ENCODE measurements around the gene N4BP2L2. TPM values are rescaled to one million over a fixed set of nuclear protein-coding genes. Genes with fewer than 3 reads are reported as not detected.
A peak's percentile ranks its signal among the peaks of the same experiment; 100 is the strongest.

Gene N4BP2L2
- total and polyA plus RNA-seq, 4 donors: 41.1 to 402 (median 75.0) TPM

DNA sequence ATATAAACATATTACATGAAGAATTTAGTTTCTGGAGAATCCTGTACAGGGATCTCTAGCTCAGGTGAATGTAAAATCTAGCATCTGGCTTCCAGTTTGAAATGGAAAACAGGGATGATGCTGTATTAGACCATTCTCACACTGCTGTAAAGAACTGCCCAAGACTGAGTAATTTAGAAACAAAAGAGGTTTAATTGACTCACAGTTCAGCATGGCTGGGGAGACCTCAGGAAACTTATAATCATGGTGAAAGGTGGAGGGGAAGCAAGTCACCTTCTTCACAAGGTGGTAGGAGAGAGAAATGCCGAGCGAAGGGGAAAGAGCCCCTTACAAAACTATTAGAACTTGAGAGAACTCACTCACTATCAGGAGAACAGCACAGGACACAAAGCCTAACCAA is 17.0 kb upstream of the N4BP2L2 start:
- Histone ChIP-seq H3K36me3 (ENCODE audit: control insufficient read depth in 4 of 4, insufficient read depth in 4 of 4, low read length in 4 of 4) (no peaks in the 10 kb centered on the region), H3K9ac (ENCODE audit: insufficient read depth in 1 of 2, low read length in 2 of 2) (no peak overlapping the region), H3K4me1 (ENCODE audit: control insufficient read depth in 5 of 5, insufficient read depth in 5 of 5, low read length in 5 of 5) (no peaks in the 10 kb centered on the region), H3K27ac (ENCODE audit: low read depth in 1 of 2, low read length in 1 of 2) (no peak overlapping the region), H3K27me3 (ENCODE audit: control insufficient read depth in 3 of 3, insufficient read depth in 3 of 3, low read length in 2 of 3) (no peaks in the 10 kb centered on the region), H3K9me3 (ENCODE audit: control insufficient read depth in 4 of 4, insufficient read depth in 3 of 4, low read length in 3 of 4) (peaks cover 0 to 2% (median 0%) of the 10 kb centered on the region in 4 donors), H3K4me3 (no peak overlapping the region)
- no peak for ATAC-seq (ENCODE audit: insufficient read depth, low FRiP score)
- WGBS, 2 donors: 95 to 98% methylated on average over 2 of the region's 2 CpGs
- TF ChIP-seq, protein P1, sequence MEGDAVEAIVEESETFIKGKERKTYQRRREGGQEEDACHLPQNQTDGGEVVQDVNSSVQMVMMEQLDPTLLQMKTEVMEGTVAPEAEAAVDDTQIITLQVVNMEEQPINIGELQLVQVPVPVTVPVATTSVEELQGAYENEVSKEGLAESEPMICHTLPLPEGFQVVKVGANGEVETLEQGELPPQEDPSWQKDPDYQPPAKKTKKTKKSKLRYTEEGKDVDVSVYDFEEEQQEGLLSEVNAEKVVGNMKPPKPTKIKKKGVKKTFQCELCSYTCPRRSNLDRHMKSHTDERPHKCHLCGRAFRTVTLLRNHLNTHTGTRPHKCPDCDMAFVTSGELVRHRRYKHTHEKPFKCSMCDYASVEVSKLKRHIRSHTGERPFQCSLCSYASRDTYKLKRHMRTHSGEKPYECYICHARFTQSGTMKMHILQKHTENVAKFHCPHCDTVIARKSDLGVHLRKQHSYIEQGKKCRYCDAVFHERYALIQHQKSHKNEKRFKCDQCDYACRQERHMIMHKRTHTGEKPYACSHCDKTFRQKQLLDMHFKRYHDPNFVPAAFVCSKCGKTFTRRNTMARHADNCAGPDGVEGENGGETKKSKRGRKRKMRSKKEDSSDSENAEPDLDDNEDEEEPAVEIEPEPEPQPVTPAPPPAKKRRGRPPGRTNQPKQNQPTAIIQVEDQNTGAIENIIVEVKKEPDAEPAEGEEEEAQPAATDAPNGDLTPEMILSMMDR (IDR thresholded peaks at IDR 0.05; ENCODE audit: control extremely low read depth, extremely low read depth): no peak
- DNase-seq: no peak

DNA sequence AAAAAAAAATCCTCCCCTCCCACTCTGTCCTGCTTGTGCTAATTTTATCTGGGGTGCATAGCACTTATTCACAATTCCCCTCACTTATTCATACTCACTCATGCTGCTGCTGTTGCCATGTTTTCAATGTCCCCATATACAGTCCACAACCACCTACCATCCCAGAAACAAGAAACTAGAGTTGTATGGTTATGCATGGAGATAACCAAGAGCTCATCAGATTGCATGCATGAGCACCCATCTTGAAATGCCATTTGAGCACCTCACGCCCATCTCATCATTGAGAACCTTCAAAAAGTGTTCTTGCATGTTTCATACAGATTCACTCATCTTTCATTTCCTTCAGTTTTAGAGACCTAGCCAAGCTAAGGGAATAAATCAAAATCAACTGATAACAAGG is 15.1 kb upstream of the N4BP2L2 start:
- Histone ChIP-seq H3K9me3 (ENCODE audit: control insufficient read depth in 4 of 4, insufficient read depth in 3 of 4, low read length in 3 of 4) (no peaks in the 10 kb centered on the region), H3K27ac (ENCODE audit: low read depth in 1 of 2, low read length in 1 of 2) (no peak overlapping the region), H3K4me3 (no peak overlapping the region), H3K36me3 (ENCODE audit: control insufficient read depth in 4 of 4, insufficient read depth in 4 of 4, low read length in 4 of 4) (no peaks in the 10 kb centered on the region), H3K9ac (ENCODE audit: insufficient read depth in 1 of 2, low read length in 2 of 2) (no peak overlapping the region), H3K4me1 (ENCODE audit: control insufficient read depth in 5 of 5, insufficient read depth in 5 of 5, low read length in 5 of 5) (peaks cover 0 to 1% (median 0%) of the 10 kb centered on the region in 5 donors), H3K27me3 (ENCODE audit: control insufficient read depth in 3 of 3, insufficient read depth in 3 of 3, low read length in 2 of 3) (no peaks in the 10 kb centered on the region)
- no peak for ATAC-seq (ENCODE audit: insufficient read depth, low FRiP score)
- DNase-seq: no peak
- WGBS, 2 donors: 96 to 100% methylated on average over 1 of the region's 1 CpG
- TF ChIP-seq, protein P1 (IDR thresholded peaks at IDR 0.05; ENCODE audit: control extremely low read depth, extremely low read depth): no peak

DNA sequence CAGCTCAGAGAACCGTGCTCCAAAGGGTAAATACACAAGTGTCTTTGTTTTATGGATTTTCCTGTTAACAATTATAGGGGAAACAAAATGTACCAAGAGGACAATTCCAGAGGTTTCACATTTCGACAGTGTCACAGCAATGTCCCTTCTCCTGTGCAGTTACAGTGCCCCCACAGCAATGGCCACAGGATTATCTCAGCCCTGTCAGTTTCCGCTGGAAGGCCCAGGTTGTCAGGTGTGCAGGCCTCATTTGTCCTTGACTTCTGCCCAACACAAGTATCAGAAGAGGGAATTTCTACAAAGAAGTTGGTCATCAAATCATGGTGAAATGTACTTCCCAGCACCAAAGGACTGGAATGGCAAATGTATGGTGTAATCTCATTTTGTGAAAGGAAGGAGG is 11.2 kb upstream of the N4BP2L2 start:
- TF ChIP-seq, protein P1 (IDR thresholded peaks at IDR 0.05; ENCODE audit: control extremely low read depth, extremely low read depth): no peak
- no peaks in the 10 kb centered on the region for H3K36me3 ChIP-seq (ENCODE audit: control insufficient read depth in 4 of 4, insufficient read depth in 4 of 4, low read length in 4 of 4)
- H3K27me3 ChIP-seq (ENCODE audit: control insufficient read depth in 3 of 3, insufficient read depth in 3 of 3, low read length in 2 of 3): no peaks in the 10 kb centered on the region
- no peaks in the 10 kb centered on the region for H3K9me3 ChIP-seq (ENCODE audit: control insufficient read depth in 4 of 4, insufficient read depth in 3 of 4, low read length in 3 of 4)
- H3K27ac ChIP-seq (ENCODE audit: low read depth in 1 of 2, low read length in 1 of 2): no peak overlapping the region
- H3K4me1 ChIP-seq (ENCODE audit: control insufficient read depth in 5 of 5, insufficient read depth in 5 of 5, low read length in 5 of 5): peaks cover 0 to 1% (median 0%) of the 10 kb centered on the region in 5 donors
- ATAC-seq (ENCODE audit: insufficient read depth, low FRiP score): no peak
- no peak for DNase-seq
- WGBS, 2 donors: 85 to 87% methylated on average over 3 of the region's 3 CpGs
- H3K4me3 ChIP-seq: no peak overlapping the region
- H3K9ac ChIP-seq (ENCODE audit: insufficient read depth in 1 of 2, low read length in 2 of 2): no peak overlapping the region

DNA sequence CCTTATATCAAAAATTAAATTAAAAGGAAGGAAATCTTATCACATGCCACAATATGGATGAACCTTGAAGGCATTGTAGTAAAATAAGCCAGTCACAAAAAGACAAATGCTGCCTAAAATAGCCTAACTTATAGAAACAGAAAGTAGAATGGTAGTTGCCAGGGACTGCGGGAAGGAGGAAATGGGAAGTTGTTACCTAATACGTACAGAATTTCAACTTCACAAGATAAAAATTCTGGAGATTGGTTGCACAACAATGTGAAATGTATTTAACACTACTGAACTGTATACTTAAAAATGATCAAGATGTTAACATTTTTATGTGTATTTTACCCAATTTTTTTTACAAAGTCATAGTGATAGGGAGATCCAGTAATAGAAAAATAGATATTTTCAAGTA is 10.2 kb upstream of the N4BP2L2 start:
- no peaks in the 10 kb centered on the region for H3K36me3 ChIP-seq (ENCODE audit: control insufficient read depth in 4 of 4, insufficient read depth in 4 of 4, low read length in 4 of 4)
- H3K9ac ChIP-seq (ENCODE audit: insufficient read depth in 1 of 2, low read length in 2 of 2): no peak overlapping the region
- no peaks in the 10 kb centered on the region for H3K9me3 ChIP-seq (ENCODE audit: control insufficient read depth in 4 of 4, insufficient read depth in 3 of 4, low read length in 3 of 4)
- peaks cover 0 to 1% (median 0%) of the 10 kb centered on the region in 5 donors for H3K4me1 ChIP-seq (ENCODE audit: control insufficient read depth in 5 of 5, insufficient read depth in 5 of 5, low read length in 5 of 5)
- no peak overlapping the region for H3K27ac ChIP-seq (ENCODE audit: low read depth in 1 of 2, low read length in 1 of 2)
- DNase-seq: peak in 2 of 3 donors; percentile 30 to 54
- no peak for ATAC-seq (ENCODE audit: insufficient read depth, low FRiP score)
- TF ChIP-seq, protein P1 (IDR thresholded peaks at IDR 0.05; ENCODE audit: control extremely low read depth, extremely low read depth): no peak
- WGBS, 2 donors: 0 to 12% methylated on average over 2 of the region's 2 CpGs
- no peak overlapping the region for H3K4me3 ChIP-seq
- H3K27me3 ChIP-seq (ENCODE audit: control insufficient read depth in 3 of 3, insufficient read depth in 3 of 3, low read length in 2 of 3): no peaks in the 10 kb centered on the region

Measured in lung (tissue), 12 donors.